HG03280 (cell line): ENCODE measurements around the gene CENPO.

Experiments used
- ATAC-seq: cut with Tn5 transposase; IDR thresholded peaks from one replicate; pipeline ENCODE4 v1.9.1; 2021; ENCODE audit warnings: mild to moderate bottlenecking, moderate library complexity; ENCODE audit not compliant: unreplicated experiment

The CENPO gene

DNA sequence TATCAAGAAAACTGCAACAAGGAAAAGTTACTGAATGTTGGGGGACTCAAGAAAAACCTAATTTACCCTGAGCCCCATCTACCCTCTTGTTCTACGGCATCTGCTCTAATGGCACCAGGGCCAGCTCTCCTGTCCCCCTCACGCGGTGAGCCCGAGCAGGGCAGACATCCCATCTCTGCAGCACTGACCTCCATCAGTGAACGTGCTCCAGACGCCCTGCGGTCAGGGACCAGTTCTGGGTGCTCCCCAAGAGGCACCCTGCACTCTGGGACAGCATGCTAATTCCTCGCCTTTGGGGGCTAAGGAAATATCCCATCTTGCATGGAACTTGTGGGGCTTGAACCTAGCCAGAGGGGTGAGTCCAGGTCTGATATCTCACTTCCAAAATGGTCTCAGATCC is 43.0 kb downstream of the CENPO start:
- no peak for ATAC-seq

DNA sequence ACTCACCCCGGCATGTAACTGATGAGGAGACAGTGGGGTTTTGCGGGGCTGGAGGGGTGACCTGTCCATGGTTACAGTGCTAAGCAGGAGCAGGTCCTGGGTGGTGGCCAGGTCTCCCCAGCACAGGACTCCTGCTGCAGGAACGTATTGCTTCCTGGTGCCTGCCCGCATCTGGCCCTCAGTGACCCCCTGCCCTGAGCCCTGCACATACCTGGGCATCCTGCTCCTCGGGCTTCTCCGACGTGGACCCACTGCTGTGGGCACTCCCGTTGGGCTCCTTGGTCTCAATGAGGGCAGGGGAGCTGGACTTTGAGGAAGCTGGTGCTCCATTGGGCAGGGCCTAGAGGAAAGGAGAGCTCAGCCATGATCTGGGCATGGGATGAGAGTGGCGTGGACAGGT is 43.5 kb downstream of the CENPO start:
- no peak for ATAC-seq

DNA sequence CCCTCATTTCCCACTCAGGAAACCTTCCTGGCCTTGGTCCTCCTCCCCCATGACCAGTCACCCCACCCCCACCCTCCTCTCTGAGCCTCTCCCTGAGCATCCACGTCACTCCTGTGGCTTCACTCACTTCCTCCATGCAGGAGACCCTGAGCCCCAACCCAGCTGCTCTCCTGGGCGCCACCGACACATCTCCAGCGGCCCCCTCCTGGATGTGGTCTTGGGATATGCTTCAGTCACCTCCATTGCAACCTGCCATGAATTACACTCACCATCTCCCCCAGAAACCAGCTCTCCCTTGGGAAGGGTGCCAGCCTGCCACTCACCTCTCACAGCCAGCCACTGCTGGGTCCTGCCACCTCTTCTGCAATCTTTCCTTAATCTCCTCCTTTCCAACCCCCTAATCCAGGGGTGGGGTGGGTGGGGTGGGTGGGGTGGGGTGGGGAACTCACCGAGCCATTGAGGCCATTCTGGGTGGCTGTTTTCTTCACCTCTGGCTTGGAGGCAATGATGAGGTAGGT is 44.8 kb downstream of the CENPO start:
- ATAC-seq, result no peak

DNA sequence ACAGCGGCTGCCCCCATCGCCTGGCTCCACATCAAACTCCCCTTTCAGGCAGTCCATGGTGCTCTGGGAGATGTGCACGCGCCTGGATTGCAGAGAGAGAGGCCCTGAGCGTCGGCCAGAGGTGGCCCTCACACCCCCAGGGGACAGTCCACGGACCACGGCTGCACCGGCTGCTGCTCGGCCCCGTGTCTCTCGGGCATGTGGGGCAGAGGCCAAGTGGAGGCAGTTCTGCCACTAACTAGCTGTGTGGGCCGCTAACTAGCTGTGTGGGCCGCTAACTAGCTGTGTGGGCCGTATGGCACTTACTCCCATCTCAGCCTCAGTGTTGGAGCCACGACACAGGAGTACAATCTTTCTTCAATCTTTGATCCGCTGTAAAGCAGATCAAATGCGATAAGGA is 45.3 kb downstream of the CENPO start:
- no peak for ATAC-seq

DNA sequence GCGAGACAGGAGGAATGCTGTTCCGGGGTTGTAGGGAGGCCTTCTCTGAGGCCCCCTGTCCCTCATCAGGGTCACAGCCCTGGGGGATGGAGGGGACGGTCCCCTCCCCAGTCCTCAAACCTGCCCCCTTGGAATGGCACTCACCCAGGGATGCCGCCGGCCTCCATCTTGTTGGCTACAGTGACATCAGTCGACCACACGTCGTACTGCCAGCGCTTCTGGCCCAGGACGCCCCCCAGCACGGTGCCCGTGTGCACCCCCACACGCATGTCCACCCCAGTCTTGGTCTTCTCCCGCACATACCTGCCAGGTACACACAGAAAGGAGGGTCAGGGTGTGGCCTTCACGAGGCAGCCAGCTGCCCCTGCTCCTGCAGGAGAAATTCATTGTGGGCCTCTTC is 46.5 kb downstream of the CENPO start:
- ATAC-seq, result no peak

DNA sequence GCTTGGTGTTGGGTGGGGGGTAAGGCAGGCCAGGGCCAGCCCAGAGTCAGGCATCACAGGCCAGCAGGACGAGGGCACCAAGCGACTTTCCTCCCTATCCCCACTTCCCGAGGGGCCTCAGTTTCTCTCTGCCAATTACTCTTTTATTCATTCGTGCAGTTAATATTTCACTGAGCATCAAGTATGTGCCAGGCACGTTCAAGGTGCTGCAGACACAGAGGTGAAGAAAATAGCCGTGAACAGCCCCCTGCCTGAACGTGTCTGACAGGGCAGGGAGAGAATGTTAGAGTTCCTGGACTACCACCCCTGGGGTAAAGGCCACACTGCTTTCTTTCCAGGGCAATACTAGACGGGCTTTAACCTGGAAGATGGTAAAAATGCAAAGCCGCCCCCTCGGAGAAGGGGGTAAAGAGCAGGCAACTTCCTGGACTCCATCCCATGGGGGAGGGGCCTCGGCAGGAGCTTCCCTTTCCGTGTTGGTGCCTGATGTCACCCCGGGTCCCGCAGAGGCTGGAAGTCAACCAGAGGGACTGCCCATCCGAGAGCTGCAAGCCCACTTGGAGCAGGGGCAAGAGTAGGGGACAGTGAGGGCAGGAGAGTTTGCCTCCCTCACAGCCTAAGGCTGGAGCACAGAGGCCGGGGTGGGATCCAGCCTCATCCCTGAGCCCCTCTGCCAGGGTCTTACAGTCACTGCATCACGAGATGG is 47.1 kb downstream of the CENPO start:
- no peak for ATAC-seq

DNA sequence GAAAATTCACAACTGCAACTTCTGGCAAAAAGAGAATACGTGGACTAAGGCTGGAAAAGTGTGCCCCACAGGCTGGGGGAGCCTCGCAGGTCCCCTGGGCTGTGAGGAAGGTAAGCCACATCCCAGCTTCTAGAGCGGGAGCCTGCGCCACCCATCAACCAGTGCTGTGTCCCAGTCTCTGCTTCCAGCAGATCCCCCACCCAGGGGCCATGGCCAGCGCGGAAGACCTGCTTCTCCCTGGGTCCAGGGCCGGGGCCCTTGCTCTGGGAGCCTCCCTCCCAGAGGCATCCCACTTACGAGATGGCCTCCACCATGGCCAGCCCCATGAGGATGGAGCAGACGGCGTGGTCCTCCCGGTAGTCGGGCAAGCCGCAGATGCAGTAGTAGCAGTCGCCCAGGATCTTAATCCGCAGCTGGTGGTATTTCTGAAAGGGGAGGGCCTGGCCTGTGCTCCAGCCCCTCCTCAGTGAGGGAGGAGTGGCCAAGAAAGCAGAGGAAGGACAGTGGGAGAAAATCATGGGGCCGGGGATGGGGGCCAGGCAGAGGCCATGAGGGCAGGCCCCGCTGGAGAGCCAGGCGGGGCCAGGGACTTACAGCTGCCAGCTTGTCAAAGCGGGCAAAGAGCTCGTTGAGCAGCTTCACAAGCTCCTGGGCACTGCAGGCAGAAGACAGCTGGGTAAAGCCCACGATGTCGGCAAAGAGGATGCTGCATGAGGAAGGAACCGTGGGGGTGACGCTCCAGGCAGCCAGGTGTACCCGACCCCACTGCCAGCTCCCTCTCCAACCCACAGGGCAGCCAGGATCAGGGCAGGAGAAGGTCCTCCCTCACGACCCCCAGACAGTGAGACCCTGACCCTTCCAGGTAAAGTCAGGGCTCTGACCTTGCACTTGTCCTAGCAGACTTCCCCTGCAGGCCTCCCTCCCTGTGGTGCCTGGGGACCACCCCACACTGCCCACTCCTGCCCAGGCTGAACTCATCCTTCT is 48.0 kb downstream of the CENPO start:
- no peak for ATAC-seq

DNA sequence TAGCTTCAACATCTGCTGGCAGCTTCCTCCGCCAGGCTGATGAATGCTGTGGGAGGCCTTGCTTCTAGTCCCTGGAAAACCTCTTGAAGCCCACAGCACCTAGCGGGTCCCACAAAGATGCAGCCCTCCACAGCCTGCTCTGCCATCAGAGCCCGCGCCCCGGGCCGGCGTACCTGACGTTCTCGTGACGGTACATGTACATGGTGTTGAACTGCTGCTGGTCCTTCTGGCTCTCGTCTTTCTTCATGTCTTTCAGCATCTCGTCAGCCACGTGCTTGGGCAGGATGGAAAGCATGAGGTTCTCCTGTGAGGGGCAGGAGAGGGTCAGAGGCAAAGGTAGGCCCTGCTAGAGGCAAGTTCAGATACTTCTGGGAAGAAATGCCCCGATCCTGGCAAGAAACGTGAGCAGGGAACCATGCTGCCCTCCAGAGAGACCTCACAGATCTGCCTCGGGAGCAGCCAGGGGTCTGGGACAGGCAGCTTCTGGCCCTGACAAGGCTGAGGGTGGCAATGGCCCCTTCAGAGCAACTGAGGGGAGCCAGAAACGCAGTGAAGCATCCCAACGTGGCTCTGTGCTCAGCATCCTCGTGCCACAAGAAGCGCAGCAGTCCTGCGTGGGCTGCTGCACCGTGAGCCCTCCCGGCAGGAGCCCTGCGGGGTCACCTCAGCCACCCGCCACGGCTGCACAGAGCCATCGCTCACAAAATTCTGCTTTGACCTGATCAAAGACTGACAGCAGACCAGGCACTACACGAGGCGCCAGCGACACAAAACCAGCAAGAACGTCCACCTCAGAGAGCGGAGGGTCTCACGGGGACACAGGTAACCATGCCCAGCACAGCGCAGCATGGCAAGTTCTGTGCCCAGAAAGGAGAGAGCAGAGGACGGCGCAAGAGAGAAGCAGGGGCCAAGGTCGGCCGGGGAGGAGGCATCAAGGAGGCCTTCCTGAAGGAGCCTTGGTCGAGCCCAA is 49.1 kb downstream of the CENPO start:
- no peak for ATAC-seq

DNA sequence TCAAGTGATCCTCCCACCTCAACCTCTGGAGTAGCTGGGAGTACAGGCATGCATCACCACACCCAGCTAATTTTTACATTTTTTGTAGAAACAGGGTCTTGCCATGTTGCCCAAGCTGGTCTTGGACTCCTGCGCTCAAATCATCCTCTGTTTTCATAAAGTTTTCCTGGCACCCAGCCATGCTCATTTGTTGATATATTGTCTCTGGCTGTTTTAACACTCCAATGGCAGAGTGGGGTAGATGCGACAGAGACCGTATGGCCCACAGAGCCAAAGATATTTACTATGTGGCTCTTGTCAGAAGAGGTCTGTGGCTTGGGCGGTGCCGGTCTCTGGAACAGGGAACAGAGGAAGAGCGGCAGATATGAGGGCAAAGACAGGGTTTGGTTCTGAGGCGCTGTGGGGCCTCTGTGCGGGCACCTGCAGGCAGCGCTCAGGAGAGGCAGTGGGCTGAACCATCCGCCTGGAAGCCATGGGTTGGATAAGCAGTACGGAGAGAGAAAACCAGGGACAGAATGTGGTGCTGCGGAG is 50.2 kb downstream of the CENPO start:
- ATAC-seq, result no peak

DNA sequence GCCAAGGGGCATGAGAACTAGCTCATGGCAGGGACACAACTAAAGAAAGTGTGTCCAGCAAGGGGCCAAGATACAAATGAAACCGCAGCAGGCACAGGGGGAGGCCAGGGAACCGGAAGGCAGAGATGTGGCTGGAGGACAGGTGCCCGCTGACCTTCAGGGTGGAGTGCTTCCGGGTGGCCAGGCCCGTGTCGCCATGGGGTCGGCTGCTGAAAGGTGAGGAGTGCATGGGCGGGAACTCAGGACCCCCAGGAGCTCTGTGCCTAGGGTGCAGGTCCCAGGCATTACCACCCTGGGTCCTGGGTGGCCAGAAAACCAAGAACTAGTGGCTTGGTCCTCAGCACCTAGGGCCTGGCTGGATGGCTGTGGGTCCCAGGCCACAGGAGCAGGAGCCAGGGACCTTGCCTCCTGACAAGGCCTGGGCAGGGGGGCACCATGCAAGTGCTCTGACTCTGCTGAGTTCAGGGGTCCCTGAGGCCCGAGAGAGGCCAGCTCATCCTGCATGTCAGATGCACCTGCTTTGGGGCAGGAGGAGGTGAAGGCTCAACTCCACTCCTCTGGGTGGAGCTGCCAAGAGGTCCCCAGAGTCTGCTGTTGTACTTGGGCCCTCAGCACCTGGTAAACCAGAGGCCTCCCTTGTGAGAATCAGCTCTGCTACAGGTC is 50.9 kb downstream of the CENPO start:
- no peak for ATAC-seq

DNA sequence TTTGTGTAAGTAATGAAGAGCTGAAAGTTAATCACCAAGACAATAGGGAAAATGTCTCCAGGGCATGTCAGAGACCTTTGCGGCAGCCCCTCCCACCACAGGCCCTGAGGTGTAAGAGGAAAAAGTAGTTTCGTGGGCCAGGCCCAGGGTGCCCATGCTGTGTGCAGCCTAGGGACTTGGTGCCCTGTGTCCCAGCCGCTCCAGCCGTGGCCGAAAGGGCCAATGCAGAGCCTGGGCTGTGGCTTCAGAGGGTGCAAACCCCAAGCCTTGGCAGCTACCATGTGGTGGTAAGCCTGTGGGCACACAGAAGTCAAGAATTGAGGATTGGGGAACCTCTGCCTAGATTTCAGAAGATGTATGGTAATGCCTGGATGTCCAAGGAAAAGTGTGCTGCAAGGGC is 52.5 kb downstream of the CENPO start:
- no peak for ATAC-seq

DNA sequence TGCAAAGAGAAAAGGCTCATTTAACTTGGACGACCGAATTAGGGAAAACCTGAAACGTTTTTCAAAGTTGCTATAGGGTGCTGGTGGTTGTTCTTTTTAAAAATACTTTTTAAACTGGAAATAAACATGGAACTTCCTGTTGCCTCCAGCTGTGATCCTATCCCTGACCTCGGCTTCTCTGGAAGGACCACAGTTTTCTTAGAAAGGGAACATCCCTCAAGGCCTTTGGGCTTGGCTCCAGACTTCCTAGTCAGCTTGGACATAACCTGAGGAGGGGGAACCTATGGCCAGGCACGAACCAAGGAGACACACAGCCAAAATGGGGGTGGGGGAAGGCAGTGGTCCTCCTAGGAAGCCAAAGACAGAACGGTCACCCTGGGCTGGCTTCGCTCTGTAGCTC is 57.7 kb downstream of the CENPO start:
- no peak for ATAC-seq

DNA sequence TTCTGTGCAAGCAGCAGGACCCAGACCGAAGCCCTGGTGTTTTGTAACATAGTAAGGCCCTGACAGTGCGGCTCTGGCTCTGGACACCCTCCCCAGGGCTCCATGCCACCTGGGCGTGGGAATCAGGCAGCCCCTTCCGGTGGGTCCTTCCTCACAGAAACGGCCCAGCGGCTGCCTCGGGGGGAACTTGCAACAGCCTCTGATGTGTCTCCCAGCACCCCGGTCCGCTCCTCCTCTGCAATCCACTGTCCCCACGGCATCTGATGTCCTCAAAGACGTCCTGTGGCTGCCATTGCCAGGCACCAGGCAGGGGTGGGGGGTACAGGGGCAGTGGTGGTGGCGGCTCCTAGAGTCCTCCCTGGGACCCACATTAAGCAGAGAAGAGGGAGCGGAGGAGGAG is 58.8 kb downstream of the CENPO start:
- no peak for ATAC-seq

DNA sequence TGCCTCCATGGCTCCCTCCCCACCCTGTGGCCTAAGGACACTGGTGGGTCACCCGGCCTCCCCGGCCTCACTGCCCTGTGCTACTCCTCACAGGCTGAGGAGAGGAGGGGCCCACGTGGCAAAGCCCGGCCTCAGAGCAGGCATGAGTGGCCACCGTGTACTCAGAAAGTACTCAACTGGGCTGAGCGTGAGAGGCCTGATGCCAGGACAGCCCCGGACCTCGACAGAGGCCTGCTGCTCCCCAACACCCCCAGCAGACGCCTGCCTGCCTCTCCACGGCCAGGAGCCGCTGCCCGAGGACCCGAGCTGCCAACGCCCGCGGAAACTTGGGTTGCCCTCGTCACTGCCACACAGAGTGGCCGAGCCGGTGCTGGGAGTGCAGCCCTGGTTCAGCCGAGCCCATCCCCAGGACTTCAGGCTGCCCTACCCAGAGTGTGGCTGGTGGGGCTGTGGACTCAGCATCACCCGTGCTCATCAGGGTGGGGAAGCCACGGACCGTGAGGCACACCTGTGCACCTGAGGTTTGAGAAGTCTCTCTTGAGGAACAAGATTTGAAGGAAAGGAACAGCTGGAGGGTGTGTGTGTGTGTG is 59.3 kb downstream of the CENPO start:
- no peak for ATAC-seq

DNA sequence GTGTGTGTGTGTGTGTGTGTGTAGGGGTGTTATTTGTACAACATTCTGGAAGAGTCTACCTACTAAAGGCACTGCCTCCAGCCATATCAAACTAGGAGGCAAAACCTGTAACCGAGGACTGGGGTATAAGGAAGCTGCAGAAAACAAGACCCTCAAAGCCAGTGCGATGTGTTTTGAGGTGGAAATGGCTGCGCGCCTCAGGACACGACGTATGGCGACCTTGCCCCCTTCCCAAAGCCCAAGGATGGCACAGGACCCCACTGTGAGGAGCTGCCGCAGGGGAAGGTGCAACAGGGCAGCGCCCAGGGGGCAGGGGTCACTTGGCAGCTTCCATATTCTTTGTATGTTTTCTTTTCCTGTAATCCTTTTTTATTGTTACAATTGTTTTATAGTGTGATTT is 59.8 kb downstream of the CENPO start:
- ATAC-seq, result no peak

DNA sequence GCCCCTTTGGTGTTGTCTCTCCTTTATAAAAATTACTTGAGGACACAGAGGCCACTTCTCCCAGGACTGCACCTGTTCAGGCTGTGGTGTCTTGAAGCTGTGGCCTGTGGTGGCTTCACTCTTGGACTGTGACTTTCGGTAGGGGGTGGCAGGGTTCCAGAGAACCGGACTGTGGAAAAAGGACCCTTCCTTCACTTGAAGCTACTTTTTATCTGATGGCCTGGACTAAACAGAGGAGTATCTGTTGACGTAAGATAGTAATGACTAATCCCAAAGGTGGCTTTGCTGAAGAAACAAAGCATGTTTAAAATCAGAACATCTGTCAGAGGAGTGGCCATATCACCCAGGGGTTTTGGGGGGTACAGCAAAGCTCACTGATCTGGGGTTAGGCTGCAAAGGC is 60.8 kb downstream of the CENPO start:
- no peak for ATAC-seq

DNA sequence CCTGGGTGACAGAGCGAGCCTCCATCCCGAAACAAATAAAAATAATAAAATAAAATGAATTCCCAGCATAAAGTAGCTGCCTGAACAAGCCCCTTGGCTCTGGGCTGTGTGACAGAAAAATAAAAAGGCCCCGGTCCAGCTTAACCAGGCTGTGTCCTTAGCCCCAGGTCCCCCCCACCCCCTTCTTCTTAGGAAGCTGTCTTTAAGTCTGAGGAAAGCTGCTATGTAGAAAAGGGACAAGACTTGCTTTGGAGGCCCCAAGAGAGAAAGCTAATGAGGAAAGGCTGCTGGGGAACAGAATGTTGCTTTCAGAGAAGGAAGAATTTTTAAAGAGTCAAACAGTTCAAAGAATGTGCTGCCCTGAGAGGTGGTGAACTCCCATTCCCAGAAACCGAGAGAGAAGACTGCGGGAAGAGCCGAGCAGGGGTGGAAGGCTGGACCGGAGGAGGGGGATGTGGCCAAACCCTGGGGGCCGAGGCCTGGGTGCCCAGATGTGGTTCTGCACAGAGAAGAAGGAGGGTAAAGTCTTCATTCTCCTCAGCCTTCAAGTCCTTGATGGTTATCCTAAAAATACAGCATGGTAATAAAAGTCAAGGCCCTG is 61.9 kb downstream of the CENPO start:
- no peak for ATAC-seq

DNA sequence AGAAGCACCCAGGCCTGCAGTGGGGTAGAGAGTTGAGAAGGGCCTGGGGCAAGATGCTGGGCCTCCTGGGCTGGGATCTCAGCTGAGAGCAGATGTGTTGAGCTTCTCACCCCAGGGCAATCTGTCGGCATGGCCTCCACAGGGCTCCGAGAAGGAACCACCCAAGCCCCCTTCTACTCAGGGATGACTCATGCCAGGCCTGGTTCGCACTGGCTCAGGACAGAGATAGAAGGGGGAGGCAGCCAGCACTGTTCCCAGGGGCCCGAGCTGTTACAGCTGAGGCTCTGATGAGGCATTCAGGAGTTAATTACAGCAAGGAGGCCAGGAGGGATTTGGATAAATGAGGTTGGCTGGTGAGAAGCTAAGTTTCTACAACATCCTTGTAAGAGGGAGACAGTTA is 62.5 kb downstream of the CENPO start:
- ATAC-seq, result no peak

DNA sequence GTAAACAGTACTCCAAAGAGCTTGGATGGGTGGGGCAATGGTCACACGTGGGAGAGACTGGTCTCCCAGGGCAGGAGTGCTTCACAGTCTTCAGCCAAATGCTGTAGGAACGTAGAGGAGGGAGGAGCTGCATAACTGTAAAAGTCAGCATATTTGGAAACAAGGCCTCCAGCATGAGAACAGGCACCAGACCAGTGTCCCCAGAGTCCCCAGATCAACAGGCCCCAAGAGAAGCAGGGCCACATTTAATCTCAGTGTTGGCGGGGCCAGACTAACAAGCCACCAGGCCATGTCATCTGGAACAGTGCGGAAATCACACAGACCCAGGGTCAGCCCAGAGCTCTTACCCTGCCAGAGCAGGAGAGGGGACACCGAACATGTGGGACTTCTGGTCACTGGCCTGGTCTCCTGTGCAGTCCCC is 63.6 kb downstream of the CENPO start:
- no peak for ATAC-seq
